ENCODE measurements around the gene HMGCR. TPM values are rescaled to one million over a fixed set of nuclear protein-coding genes. Genes with fewer than 3 reads are reported as not detected.

HMGCR gene
- total RNA-seq, 1 experiment from 2014 or later: 101 TPM

- ChIA-PET RAD21 (ENCODE audit: low non-redundant PET in 1 of 2, low total read pairs in 2 of 2, uncharacterized antibody in 2 of 2, unreplicated experiment in 2 of 2) (no interaction called here), CTCF (no interaction called here), POLR2A (no interaction called here)
- Histone ChIP-seq H3K9me3 (ENCODE audit: control insufficient read depth in 1 of 2, insufficient read depth in 1 of 2, low read depth in 1 of 2, low read length in 2 of 2) (no peaks in the 10 kb centered on the region), H3K4me2 (ENCODE audit: low read length) (no peak overlapping the region), H3K27ac (ENCODE audit: low read depth, low read length) (no peak overlapping the region), H3K4me1 (ENCODE audit: control insufficient read depth in 1 of 2, insufficient read depth in 2 of 2, low read length in 2 of 2) (peaks cover 25 to 41% of the 10 kb centered on the region in 2 experiments), H3K79me2 (ENCODE audit: insufficient read depth, low read length) (no peaks in the 10 kb centered on the region), H4K20me1 (ENCODE audit: insufficient read depth) (no peaks in the 10 kb centered on the region), H3K9me2 (ENCODE audit: insufficient read depth) (no peaks in the 10 kb centered on the region), H3K36me3 (ENCODE audit: control insufficient read depth in 1 of 2, insufficient read depth in 2 of 2, low read length in 2 of 2) (no peaks in the 10 kb centered on the region), H3K9ac (ENCODE audit: low read length) (no peak overlapping the region), H3K4me3 (replicated peaks in 1 of 2; ENCODE audit: low read depth in 1 of 2, low read length in 2 of 2) (no peak overlapping the region), H2AFZ (ENCODE audit: low read depth, low read length, poor library complexity, severe bottlenecking) (peak overlapping the region; percentile 39), H3K27me3 (ENCODE audit: insufficient read depth, low read length) (no peaks in the 10 kb centered on the region)
- intact Hi-C loops (cut with micrococcal nuclease): no loop called here
- ATAC-seq (no peak), DNase-seq (ENCODE audit: low read depth, low spot score) (no peak)
- no peak for TF ChIP-seq ELF1 (IDR thresholded peaks at IDR 0.05; ENCODE audit: borderline replicate concordance, low read depth)
- no peak for TF ChIP-seq MAX (IDR thresholded peaks at IDR 0.05)
- TF ChIP-seq CTCF (IDR thresholded peaks at IDR 0.05 in 2 of 3, conservative IDR thresholded peaks at IDR 0.05 in 1 of 3; ENCODE audit: borderline replicate concordance in 1 of 3, insufficient read depth in 1 of 3, low read depth in 2 of 3, low read length in 2 of 3): no peak
- TF ChIP-seq, protein P1, sequence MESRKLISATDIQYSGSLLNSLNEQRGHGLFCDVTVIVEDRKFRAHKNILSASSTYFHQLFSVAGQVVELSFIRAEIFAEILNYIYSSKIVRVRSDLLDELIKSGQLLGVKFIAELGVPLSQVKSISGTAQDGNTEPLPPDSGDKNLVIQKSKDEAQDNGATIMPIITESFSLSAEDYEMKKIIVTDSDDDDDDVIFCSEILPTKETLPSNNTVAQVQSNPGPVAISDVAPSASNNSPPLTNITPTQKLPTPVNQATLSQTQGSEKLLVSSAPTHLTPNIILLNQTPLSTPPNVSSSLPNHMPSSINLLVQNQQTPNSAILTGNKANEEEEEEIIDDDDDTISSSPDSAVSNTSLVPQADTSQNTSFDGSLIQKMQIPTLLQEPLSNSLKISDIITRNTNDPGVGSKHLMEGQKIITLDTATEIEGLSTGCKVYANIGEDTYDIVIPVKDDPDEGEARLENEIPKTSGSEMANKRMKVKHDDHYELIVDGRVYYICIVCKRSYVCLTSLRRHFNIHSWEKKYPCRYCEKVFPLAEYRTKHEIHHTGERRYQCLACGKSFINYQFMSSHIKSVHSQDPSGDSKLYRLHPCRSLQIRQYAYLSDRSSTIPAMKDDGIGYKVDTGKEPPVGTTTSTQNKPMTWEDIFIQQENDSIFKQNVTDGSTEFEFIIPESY (IDR thresholded peaks at IDR 0.05; ENCODE audit: extremely low read depth, insufficient replicate concordance, low read length): no peak
- TF ChIP-seq POLR2AphosphoS5 (IDR thresholded peaks at IDR 0.05; ENCODE audit: low read depth, low read length): no peak
- TF ChIP-seq POLR2A (IDR thresholded peaks at IDR 0.05; ENCODE audit: borderline replicate concordance, extremely low read depth, insufficient read depth, insufficient read length): no peak
- TF ChIP-seq CEBPB (IDR thresholded peaks at IDR 0.05; ENCODE audit: low read depth): no peak
- TF ChIP-seq, protein P2, sequence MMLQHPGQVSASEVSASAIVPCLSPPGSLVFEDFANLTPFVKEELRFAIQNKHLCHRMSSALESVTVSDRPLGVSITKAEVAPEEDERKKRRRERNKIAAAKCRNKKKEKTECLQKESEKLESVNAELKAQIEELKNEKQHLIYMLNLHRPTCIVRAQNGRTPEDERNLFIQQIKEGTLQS (IDR thresholded peaks at IDR 0.05): no peak
- TF ChIP-seq SIN3A (IDR thresholded peaks at IDR 0.05; ENCODE audit: low read depth): no peak
- no peak for TF ChIP-seq TCF7L2 (IDR thresholded peaks at IDR 0.05; ENCODE audit: borderline replicate concordance, extremely low read depth, insufficient read depth, insufficient read length)
- no peak for TF ChIP-seq JUND (IDR thresholded peaks at IDR 0.05)
- no peak for TF ChIP-seq EZH2 (IDR thresholded peaks at IDR 0.05)
- no peak for TF ChIP-seq SRF (IDR thresholded peaks at IDR 0.05; ENCODE audit: low read depth)
- TF ChIP-seq ZNF274 (IDR thresholded peaks at IDR 0.05; ENCODE audit: low read depth, low read length): no peak
- TF ChIP-seq REST (IDR thresholded peaks at IDR 0.05; ENCODE audit: low read depth): no peak
- no peak for TF ChIP-seq FOSL1 (IDR thresholded peaks at IDR 0.05; ENCODE audit: low read depth)
- TF ChIP-seq ZFX (IDR thresholded peaks at IDR 0.05): no peak
- no TSS peak for BruUV-seq (replicated peaks)
These were observed 12.2 kb upstream of the HMGCR start for GRCh38 chr5:75324791-75325190.
